ENCODE data around the gene CCDC12.

The CCDC12 gene

DNA sequence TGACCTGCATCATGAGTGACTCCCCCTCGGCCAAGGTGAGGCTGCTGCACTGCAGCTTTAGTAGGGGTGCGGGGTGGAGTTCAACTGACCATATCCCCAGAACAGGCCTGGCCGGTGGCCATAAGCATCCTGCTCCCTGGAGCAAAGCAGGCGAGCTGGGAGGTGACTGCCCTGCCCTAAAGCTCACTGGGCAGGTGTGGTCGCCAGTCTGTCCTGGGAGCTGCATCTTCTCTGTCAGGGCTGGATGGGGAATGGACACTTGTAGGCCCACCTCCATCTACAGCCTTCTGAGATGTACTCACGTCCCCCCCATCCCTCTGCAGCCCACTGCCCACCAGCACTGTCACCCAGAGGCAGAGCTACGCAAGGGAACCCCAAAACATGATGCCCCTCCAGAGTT, 17.4 kb upstream of the CCDC12 start:
- no peak overlapping the region for H3K27ac ChIP-seq

DNA sequence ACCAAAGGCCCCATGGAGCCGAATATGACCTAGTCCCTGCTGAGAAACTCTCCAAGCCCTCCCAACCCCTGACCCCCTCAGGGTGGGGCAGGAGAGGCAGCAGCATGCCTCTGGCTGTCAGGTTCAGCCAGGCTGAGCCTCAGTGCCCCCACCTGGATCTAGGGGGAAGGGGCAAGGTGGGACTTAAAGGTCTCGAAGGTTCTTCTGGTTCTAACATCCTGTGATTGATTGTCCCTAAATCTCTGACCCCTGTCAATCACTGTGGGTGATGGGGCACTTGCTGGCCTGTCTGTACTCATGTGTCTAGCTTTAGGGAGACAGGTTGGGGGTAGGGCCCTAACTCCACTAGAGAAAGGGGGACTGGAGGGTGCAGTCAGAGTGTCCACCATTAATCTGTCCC, 16.7 kb upstream of the CCDC12 start:
- H3K27ac ChIP-seq = no peak overlapping the region
- TF ChIP-seq ZFX (IDR thresholded peaks at IDR 0.05; ENCODE audit: borderline replicate concordance) = no peak
- TF ChIP-seq, protein P1, sequence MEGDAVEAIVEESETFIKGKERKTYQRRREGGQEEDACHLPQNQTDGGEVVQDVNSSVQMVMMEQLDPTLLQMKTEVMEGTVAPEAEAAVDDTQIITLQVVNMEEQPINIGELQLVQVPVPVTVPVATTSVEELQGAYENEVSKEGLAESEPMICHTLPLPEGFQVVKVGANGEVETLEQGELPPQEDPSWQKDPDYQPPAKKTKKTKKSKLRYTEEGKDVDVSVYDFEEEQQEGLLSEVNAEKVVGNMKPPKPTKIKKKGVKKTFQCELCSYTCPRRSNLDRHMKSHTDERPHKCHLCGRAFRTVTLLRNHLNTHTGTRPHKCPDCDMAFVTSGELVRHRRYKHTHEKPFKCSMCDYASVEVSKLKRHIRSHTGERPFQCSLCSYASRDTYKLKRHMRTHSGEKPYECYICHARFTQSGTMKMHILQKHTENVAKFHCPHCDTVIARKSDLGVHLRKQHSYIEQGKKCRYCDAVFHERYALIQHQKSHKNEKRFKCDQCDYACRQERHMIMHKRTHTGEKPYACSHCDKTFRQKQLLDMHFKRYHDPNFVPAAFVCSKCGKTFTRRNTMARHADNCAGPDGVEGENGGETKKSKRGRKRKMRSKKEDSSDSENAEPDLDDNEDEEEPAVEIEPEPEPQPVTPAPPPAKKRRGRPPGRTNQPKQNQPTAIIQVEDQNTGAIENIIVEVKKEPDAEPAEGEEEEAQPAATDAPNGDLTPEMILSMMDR (IDR thresholded peaks at IDR 0.05) = no peak

More for the DNA sequence above, 17.4 kb upstream of the CCDC12 start:
- TF ChIP-seq ZFX (IDR thresholded peaks at IDR 0.05; ENCODE audit: borderline replicate concordance) = no peak
- TF ChIP-seq, protein P1 (IDR thresholded peaks at IDR 0.05) = no peak

DNA sequence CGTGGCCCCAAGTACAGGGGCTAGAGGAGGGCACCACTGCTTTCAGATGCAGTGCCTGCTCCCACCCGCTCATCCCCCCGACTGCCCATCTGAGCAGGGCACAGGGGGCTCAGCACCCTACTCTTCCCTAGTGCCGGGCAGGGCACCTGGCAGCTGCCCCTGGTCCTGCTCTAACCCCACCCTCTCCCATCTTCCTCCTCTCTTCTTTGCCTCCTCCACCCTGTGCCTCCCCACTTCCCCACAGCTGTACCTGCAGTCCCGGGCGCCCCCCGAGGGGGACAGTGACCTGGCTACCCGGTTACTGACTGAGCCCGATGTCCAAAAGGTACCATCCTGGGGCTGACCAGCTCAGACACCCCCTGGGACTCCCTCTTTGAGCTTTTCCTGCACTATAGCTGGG, 15.7 kb upstream of the CCDC12 start:
- TF ChIP-seq, protein P1 (IDR thresholded peaks at IDR 0.05) = no peak
- TF ChIP-seq ZFX (IDR thresholded peaks at IDR 0.05; ENCODE audit: borderline replicate concordance) = no peak
- no peak overlapping the region for H3K27ac ChIP-seq

DNA sequence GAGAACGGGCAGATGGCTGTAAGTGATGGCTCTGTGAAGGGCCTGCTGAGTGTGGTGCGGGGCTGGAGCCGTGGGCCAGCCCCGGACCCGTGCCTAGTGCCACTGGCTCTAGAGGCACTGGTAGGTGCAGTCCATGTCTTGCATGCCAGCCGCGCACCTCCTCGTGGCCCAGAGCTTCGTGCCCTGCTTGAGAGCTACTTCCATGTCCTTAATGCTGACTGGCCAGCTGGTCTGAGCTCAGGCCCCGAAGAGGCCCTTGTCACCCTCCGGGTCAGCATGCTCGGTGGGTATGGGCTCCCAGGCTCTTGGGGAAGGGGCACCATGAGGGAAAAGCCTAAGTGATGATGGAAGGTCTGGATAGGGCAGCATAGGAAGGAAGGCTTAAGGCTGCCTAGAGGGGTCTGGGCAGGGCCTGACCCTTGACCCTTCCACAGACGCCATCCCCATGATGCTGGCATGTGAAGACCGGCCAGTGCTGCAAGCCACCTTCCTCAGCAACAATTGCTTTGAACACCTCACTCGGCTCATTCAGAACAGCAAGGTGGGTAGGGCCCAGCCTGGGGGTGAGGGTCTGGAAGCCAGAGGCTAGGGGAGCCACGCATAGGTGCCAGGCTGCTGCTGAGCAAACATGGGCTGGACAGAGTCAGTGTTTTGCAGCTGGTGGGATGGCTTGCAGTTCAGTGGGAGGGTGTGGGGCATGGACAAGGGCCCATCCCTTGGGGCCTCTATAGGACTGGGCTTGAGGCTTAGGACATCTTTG, 15.0 kb upstream of the CCDC12 start:
- H3K27ac ChIP-seq = no peak overlapping the region
- no peak for TF ChIP-seq ZFX (IDR thresholded peaks at IDR 0.05; ENCODE audit: borderline replicate concordance)
- TF ChIP-seq, protein P1 (IDR thresholded peaks at IDR 0.05) = no peak

DNA sequence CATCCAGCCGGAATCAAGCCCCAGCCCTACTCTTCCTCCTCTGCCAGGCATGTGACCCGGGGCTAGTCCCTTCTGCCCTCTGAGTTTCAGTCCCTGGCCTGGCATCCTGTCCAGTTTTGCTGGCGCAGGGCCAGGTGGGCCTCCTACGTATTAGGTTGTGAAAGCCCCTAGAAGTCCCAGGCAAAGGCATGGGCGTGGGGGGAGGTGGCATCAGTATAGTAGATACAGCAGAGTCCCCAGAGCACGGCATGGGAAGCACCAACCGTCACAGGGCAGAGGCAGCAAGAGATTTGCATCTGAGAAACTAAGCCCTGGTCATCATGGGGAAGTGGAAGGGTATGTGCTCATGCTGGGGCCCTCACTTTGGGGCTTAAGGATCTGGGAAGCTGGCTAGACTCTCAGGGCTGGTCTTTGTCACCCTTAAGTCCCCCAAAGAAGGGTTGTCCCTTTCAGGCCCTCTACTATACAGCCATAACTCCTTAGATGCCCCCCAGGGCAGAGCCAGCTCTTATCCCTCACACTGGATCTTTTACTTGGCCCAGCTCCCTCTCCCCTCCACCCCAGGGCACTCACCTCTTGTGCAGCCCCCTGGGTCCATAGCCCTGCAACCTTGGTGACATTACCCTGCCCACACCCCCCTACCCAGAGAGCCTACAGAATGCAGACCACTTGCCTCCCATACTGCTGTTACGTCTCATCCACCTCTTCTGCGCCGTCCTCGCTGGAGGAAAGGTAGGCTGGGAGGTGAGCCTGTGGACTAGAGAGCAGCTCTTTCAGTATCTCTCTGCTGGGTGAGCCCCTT, 14.2 kb upstream of the CCDC12 start:
- TF ChIP-seq, protein P1 (IDR thresholded peaks at IDR 0.05) = no peak
- TF ChIP-seq ZFX (IDR thresholded peaks at IDR 0.05; ENCODE audit: borderline replicate concordance) = no peak
- no peak overlapping the region for H3K27ac ChIP-seq

DNA sequence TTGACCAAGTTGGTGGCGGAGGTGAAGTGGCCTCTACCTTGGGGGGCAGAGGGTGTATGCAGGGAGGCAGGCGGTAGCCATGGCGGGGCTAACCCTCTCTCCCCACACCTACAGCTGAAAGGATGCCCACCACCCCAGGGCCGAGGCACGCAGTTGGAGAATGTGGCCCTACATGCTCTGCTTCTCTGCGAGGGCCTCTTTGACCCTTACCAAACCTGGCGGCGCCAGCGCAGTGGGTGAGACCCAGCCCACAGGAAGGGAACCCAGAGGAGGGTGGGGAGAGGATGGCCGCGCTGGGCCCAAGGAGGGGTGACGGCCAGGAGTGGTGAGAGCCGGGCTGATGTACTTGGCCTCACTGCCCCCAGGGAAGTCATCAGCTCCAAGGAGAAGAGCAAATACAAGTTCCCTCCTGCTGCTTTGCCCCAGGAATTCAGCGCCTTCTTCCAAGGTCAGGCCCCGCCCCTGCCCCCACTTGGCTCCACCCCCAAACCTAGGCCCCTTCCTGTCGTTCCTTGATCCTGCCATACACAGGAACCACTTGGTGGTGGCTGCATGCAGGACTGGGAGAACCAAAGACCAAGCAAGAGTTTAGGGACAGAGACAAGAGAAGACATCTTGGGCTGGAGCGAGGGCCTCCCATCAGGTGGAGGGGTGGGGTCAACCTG, 12.7 kb upstream of the CCDC12 start:
- TF ChIP-seq, protein P1 (IDR thresholded peaks at IDR 0.05) = no peak
- TF ChIP-seq ZFX (IDR thresholded peaks at IDR 0.05; ENCODE audit: borderline replicate concordance) = no peak
- no peak overlapping the region for H3K27ac ChIP-seq
